ENCODE results near the gene ZNF367. TPM values are rescaled to one million over a fixed set of nuclear protein-coding genes. Genes with fewer than 3 reads are reported as not detected.

Gene ZNF367
- total and polyA plus RNA-seq, 9 of the 15 experiments (the other 6 are each of a cell fraction or from before 2014, with no cell fraction given), result 2.7 to 14.4 (median 10.0) TPM

DNA sequence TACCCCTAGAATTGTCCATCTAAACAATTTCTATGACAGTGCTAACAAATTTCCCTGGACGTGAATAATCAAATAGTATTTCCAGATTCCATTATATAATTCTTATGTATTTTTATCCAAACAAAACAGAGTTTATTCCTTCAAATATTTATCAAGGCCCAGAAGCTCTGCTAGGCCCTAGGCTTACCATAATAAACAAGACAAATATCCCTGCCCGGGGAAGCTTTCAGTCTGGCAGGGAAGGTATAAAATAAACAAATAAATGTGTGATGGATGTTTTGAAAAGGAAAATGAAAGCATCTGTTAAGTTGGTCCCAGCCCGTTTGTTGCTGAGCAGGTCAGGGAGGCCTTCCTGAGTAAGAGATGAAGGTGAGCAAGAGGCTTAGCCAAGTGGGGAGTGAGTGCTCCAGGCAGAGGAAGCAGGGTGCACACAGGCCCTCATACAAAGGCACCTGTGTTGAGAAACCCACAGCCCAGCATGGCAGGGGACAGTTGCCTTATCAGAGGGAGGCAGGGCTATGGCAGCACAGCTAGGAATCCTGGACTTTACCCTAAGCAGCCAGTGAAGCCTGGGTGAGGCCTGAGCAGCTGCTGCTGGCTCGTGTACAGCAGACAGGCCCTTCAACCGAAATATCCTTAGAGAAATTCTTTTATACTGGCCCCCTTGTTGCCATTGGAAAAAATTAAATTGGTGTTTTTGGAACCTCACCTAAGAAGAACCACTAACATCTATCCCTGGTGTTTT lies 27.0 kb downstream of the ZNF367 start:
- POLR2A ChIA-PET, result no interaction called here
- no peak for ATAC-seq
- no peak overlapping the region for H3K27ac ChIP-seq (ENCODE audit: extremely low read depth, low read depth, low read length)
- 90% methylated on average over 5 of the region's 5 CpGs for WGBS (ENCODE audit: insufficient coverage, low coverage, missing lambda C conversion rate)
- in situ Hi-C loops (cut with MboI) (no loop called here), intact Hi-C loops (cut with micrococcal nuclease) (no loop called here)
- no peaks in the 10 kb centered on the region; the same call in 2 of the 3 replicates for H3K79me2 ChIP-seq (ENCODE audit: control insufficient read depth, insufficient read depth, low read length)
- peaks cover 92% of the 10 kb centered on the region for H3K36me3 ChIP-seq (ENCODE audit: control insufficient read depth, insufficient read depth, low read length)
- H2AFZ ChIP-seq (ENCODE audit: low read depth, low read length), result no peak overlapping the region
- no peaks in the 10 kb centered on the region for H3K27me3 ChIP-seq (ENCODE audit: control insufficient read depth in 2 of 2, insufficient read depth in 2 of 2, low read length in 2 of 2)
- FAIRE-seq, result no peak
- peaks cover 0 to 2% of the 10 kb centered on the region in 2 experiments; a peak in 1 of 5 replicates for H3K4me1 ChIP-seq (replicated peaks in 1 of 2; ENCODE audit: control insufficient read depth in 2 of 2, insufficient read depth in 2 of 2, low read length in 2 of 2)
- no peak overlapping the region for H3K4me3 ChIP-seq
- TF ChIP-seq POLR2G (IDR thresholded peaks at IDR 0.05; ENCODE audit: low read depth, low read length), result 0 out of 2 replicates have a peak, but pooled peaks have one; percentile 1
- no peak for TF ChIP-seq ZNF717 (CRISPR knock-in tag; IDR thresholded peaks at IDR 0.05)
- TF ChIP-seq HNRNPL (IDR thresholded peaks at IDR 0.05; ENCODE audit: low read depth, low read length), result no peak
- TF ChIP-seq SREBF1 (IDR thresholded peaks at IDR 0.05; ENCODE audit: borderline replicate concordance, low read depth, low read length), result no peak
- no peak for TF ChIP-seq ZNF586 (CRISPR knock-in tag; conservative IDR thresholded peaks at IDR 0.05)
- no peak for TF ChIP-seq CAMTA2 (CRISPR knock-in tag; conservative IDR thresholded peaks at IDR 0.05)
- H3K9ac ChIP-seq (ENCODE audit: insufficient read depth in 1 of 2, low read depth in 2 of 2, low read length in 2 of 2), result no peak overlapping the region
- no TSS peak for BruUV-seq (replicated peaks)
- no peak overlapping the region for H3K4me2 ChIP-seq (ENCODE audit: insufficient read depth, low read length)
- CTCF ChIA-PET (ENCODE audit: low intra/inter-chr PET ratio), result no interaction called here
- H3K9me1 ChIP-seq (ENCODE audit: control insufficient read depth, insufficient read depth, low read length), result no peaks in the 10 kb centered on the region
- H3K9me3 ChIP-seq (replicated peaks; ENCODE audit: control insufficient read depth, insufficient read depth, low read depth, low read length), result no peaks in the 10 kb centered on the region
- no peaks in the 10 kb centered on the region for H4K20me1 ChIP-seq (replicated peaks; ENCODE audit: control insufficient read depth, insufficient read depth, low read length)
- DNase-seq (ENCODE audit: extremely low read depth in 1 of 4, low spot score in 3 of 4), result no peak

Data from K562 (cell line).